A549 (cell line): ENCODE measurements around the gene ANP32E.
"Not testable (repeated sequence)": the region's sequence is repeated elsewhere in the genome, so short reads cannot be mapped to it uniquely, and the experiment has no call there.

Source experiments
- BHLHE40 ChIP-seq: IDR thresholded peaks from 2 replicates; pipeline ENCODE4 v1.6.1; 2012; ENCODE audit warnings: low read depth, low read length, inconsistent platforms
- CHD2 ChIP-seq: fragments of 150-350 bp; IDR thresholded peaks from 2 replicates; pipeline ENCODE4 v1.6.1; 2014; ENCODE audit warnings: low read length; ENCODE audit not compliant: partially characterized antibody
- CTCF ChIP-seq: fragments of >200 bp; sonication (Bioruptor Twin); formaldehyde crosslinking; IDR thresholded peaks from 3 replicates; pipeline ENCODE4 v1.5.1; 2016
- NFE2L2 ChIP-seq: fragments of 150-350 bp; conservative IDR thresholded peaks from 2 replicates; pipeline ENCODE4 v1.6.1; 2014; ENCODE audit warnings: low read length
- RAD21 ChIP-seq, 2 experiments: fragments of >200 bp in 1 of 2; sonication (Bioruptor Twin) in 1 of 2; formaldehyde crosslinking in 1 of 2; IDR thresholded peaks in 1 of 2; conservative IDR thresholded peaks in 1 of 2; 2 replicates in 1 of 2; 3 replicates in 1 of 2; pipeline ENCODE4 v1.6.1; 2012 to 2018; ENCODE audit warnings: inconsistent platforms in 1 of 2

- not testable (repeated sequence) for TF ChIP-seq BHLHE40; CTCF; CHD2; RAD21 (conservative IDR thresholded peaks at IDR 0.05 in 1 of 2, IDR thresholded peaks at IDR 0.05 in 1 of 2); NFE2L2
These were observed 27.5 kb downstream of the ANP32E start for GRCh38 chr1:150208460-150208859.
